Measurements from ENCODE around the gene WFS1. TPM values are rescaled to one million over a fixed set of nuclear protein-coding genes. Genes with fewer than 3 reads are reported as not detected.

The WFS1 gene
- total RNA-seq, 1 donor = 17.0 TPM

GRCh38 chr4:6250235-6250983 lies 19.2 kb upstream of the WFS1 start:
- Histone ChIP-seq H3K36me3 (ENCODE audit: insufficient read depth, low read length) (no peaks in the 10 kb centered on the region), H2AFZ (ENCODE audit: low read length) (no peak overlapping the region), H3K4me1 (ENCODE audit: insufficient read depth, low read length) (no peaks in the 10 kb centered on the region), H3K27me3 (ENCODE audit: insufficient read depth, low read length) (peaks cover 33% of the 10 kb centered on the region), H3K9me3 (ENCODE audit: low read depth, low read length) (no peaks in the 10 kb centered on the region), H3K4me3 (ENCODE audit: insufficient read depth, low read length) (no peak overlapping the region), H3K4me2 (ENCODE audit: insufficient read depth, low read length) (no peak overlapping the region), H3K27ac (ENCODE audit: low read depth, low read length) (no peak overlapping the region), H3K79me2 (ENCODE audit: insufficient read depth, low read length) (no peaks in the 10 kb centered on the region), H4K20me1 (ENCODE audit: insufficient read depth, low read length) (no peaks in the 10 kb centered on the region)
- DNase-seq (ENCODE audit: insufficient read length, low spot score, missing footprints) = peak; percentile 97
- TF ChIP-seq CTCF (IDR thresholded peaks at IDR 0.05; ENCODE audit: extremely low read depth, low read depth, low read length) = peak; percentile 83

GRCh38 chr4:6250984-6251295 lies 18.7 kb upstream of the WFS1 start:
- Histone ChIP-seq H3K36me3 (ENCODE audit: insufficient read depth, low read length) (no peaks in the 10 kb centered on the region), H4K20me1 (ENCODE audit: insufficient read depth, low read length) (no peaks in the 10 kb centered on the region), H3K9me3 (ENCODE audit: low read depth, low read length) (no peaks in the 10 kb centered on the region), H3K27ac (ENCODE audit: low read depth, low read length) (no peak overlapping the region), H3K4me2 (ENCODE audit: insufficient read depth, low read length) (no peak overlapping the region), H2AFZ (ENCODE audit: low read length) (no peak overlapping the region), H3K4me1 (ENCODE audit: insufficient read depth, low read length) (no peaks in the 10 kb centered on the region), H3K27me3 (ENCODE audit: insufficient read depth, low read length) (peaks cover 28% of the 10 kb centered on the region), H3K4me3 (ENCODE audit: insufficient read depth, low read length) (no peak overlapping the region), H3K79me2 (ENCODE audit: insufficient read depth, low read length) (no peaks in the 10 kb centered on the region)
- no peak for TF ChIP-seq CTCF (IDR thresholded peaks at IDR 0.05; ENCODE audit: extremely low read depth, low read depth, low read length)
- no peak for DNase-seq (ENCODE audit: insufficient read length, low spot score, missing footprints)

GRCh38 chr4:6251365-6251764 lies 18.3 kb upstream of the WFS1 start:
- no peak for TF ChIP-seq CTCF (IDR thresholded peaks at IDR 0.05; ENCODE audit: extremely low read depth, low read depth, low read length)
- H3K36me3 ChIP-seq (ENCODE audit: insufficient read depth, low read length) = no peaks in the 10 kb centered on the region
- no peak for DNase-seq (ENCODE audit: insufficient read length, low spot score, missing footprints)
- no peaks in the 10 kb centered on the region for H3K9me3 ChIP-seq (ENCODE audit: low read depth, low read length)
- H3K4me3 ChIP-seq (ENCODE audit: insufficient read depth, low read length) = no peak overlapping the region
- H3K79me2 ChIP-seq (ENCODE audit: insufficient read depth, low read length) = no peaks in the 10 kb centered on the region
- no peaks in the 10 kb centered on the region for H4K20me1 ChIP-seq (ENCODE audit: insufficient read depth, low read length)
- no peak overlapping the region for H2AFZ ChIP-seq (ENCODE audit: low read length)
- no peaks in the 10 kb centered on the region for H3K4me1 ChIP-seq (ENCODE audit: insufficient read depth, low read length)
- peaks cover 25% of the 10 kb centered on the region for H3K27me3 ChIP-seq (ENCODE audit: insufficient read depth, low read length)
- H3K27ac ChIP-seq (ENCODE audit: low read depth, low read length) = no peak overlapping the region
- H3K4me2 ChIP-seq (ENCODE audit: insufficient read depth, low read length) = no peak overlapping the region

- peaks cover 25% of the 10 kb centered on the region for H3K27me3 ChIP-seq (ENCODE audit: insufficient read depth, low read length)
- no peaks in the 10 kb centered on the region for H3K4me1 ChIP-seq (ENCODE audit: insufficient read depth, low read length)
- H4K20me1 ChIP-seq (ENCODE audit: insufficient read depth, low read length) = no peaks in the 10 kb centered on the region
- no peak overlapping the region for H3K4me2 ChIP-seq (ENCODE audit: insufficient read depth, low read length)
- H3K4me3 ChIP-seq (ENCODE audit: insufficient read depth, low read length) = no peak overlapping the region
- H2AFZ ChIP-seq (ENCODE audit: low read length) = no peak overlapping the region
- no peaks in the 10 kb centered on the region for H3K79me2 ChIP-seq (ENCODE audit: insufficient read depth, low read length)
- H3K27ac ChIP-seq (ENCODE audit: low read depth, low read length) = no peak overlapping the region
- DNase-seq (ENCODE audit: insufficient read length, low spot score, missing footprints) = no peak
- H3K36me3 ChIP-seq (ENCODE audit: insufficient read depth, low read length) = no peaks in the 10 kb centered on the region
- H3K9me3 ChIP-seq (ENCODE audit: low read depth, low read length) = no peaks in the 10 kb centered on the region
- no peak for TF ChIP-seq CTCF (IDR thresholded peaks at IDR 0.05; ENCODE audit: extremely low read depth, low read depth, low read length)
Measured at GRCh38 chr4:6252051-6252450, 17.6 kb upstream of the WFS1 start.

All from osteoblast (primary cell).